Fibroblast of skin of back (primary cell): ENCODE measurements around the gene DLST.

Source experiments
- DNase-seq: peaks from one replicate; pipeline ENCODE4 v3.0.0-alpha.2; 2013

The DLST gene

DNA sequence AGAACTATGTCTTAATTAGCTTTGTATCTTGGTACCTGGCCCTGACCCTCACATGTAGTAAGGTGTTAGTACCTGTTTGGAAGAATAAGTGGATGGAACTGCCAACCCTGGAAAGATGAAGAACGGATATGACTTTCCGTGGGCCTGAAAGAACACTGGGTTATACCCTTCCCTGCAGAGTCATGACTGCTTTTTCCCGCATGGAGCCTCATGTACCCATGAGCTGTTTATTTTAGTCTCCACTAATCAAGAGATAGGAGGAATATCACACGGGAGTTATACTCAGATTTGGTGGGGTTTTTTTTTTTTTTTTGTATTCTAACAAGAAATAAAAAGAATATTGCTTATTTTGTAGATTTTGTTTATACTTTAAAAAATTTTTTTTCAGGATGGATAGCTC, 15.9 kb downstream of the DLST start:
- DNase-seq = no peak

DNA sequence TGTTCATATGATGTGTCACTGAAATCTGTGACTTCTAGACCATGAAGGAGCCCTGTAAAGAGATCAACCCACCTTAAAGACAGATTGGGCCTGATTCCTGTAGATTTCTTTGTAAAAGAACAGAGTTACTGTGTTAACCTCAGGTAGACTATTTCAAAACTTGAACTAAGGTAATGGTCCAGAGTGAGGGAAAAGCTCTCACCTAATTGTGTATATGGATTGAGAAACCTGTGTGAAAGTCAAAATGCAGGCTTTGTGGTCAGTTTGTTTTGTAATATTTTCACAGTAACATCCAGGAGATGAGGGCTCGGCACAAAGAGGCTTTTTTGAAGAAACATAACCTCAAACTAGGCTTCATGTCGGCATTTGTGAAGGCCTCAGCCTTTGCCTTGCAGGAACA, 16.4 kb downstream of the DLST start:
- DNase-seq = no peak

DNA sequence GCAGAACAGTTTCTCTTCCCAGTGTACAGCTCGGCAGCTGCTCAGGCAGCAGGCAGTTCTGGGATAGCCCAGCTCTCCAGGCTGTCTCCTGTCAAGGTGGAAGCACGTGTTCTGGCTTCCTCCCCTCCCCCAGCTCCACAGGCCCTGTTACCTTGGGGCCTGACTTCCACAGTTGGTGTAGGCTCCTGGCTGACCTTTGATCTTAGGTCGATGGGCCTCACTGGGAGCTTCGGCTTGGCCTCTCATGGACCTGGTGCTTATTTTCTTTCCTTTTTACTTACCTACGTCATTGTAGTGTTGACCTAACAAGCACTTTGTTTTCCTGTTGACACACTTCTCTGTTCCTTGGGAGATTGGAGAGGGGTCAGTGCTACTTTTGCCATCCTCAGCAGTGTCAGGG, 17.0 kb downstream of the DLST start:
- DNase-seq = no peak

DNA sequence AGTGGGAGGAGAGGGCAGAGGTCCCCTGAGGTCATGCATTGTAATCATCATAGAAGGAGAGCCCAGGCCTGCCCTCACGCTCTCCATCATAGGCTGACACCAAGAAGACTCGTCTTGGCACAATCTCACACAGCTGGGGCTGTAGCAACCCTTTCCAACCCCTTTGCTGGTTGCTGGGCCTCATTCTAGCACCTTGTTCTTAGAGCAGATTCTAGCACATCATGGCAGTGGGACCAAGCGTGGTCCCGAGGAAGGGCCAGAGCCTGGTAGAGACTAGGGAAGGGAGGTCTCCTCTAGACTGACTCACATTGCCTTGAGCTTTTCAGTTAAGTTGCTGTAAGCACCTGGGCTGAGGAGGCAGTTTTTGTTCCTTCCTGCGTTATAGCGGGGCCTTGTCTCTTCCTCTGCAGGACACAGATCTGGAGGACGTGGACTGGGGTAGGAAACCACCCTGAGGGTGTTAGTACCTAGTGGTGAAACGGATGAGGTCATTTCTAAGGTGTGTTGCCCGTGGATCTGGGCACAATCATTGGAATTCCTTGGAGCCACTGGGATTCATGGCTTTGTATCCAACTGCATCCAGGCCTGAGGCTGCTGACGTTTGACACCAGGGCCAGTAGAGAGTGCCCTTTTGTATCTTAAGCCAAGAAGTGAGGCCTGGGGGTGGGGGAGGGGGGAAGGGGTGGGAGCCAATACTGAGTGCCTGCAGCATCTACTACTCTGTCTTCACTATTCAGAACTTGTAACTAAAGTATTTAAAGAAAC, 21.4 kb downstream of the DLST start:
- DNase-seq = no peak

DNA sequence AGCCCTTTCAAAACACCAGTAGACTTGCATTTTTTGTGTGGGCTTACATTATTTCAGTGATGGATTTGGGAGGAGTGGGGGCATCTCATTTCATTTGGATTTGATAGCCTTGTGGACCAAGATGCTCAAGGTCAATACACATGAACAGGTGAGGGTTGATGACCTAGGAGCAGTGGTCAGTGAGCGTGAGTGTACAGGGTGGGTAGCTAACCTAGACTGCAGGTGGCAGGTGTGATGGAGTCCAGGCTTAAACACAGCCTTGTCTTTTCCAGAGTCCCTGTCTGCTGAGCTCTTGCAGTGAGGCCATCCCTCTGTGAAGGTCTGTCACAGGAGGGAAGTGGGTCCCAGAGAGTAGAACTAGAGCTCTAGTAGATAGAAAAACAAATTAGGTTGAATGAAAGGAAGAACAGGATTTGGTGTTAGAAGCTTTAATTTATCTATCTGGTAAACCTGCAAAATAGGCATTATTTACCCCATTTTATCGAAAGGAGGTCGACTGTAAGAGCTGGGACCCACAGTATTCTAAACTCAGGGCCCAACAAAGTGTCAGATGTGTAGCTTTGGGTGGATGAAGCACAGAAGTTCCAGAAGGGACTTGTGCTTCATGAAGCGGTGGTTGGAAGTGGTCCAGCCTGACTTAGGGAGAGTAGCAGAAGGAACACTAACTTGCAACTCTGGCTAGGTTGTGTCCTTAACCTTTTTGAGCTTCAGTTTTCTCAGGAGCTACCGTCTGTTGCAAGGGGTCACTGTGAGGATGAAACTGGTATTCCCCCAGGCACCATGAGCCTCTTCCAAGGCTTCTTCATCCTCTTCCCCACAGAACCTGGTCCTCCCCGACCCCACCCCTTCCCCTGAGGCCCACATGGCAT, 23.2 kb downstream of the DLST start:
- DNase-seq = no peak

DNA sequence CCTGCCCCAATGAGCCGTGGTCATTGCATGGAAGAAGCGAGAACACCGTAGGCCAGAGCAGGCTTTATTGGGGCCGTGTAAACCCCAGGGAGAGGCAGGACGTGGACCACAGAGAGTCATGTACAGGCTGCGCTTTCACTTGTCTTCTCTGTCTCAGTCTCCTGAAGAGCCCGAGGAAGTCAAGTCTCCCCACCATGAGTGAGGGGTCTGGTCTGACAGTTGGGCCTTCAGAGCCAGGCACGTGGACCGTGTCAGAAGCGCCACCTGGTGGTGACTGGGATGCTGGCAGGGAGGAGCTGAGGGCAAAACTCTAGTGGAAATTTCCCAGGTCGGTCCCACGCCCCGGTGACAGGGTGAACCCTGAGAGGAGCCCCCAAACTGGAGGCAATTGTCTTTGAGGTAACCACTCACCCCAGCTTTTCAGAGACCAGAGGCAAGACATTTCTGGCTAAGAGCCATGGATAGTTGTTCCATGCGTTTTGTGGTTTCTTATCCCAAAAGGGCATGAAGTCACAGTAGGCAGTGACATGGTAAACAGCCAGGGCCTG, 24.0 kb downstream of the DLST start:
- DNase-seq = peak; percentile 47

DNA sequence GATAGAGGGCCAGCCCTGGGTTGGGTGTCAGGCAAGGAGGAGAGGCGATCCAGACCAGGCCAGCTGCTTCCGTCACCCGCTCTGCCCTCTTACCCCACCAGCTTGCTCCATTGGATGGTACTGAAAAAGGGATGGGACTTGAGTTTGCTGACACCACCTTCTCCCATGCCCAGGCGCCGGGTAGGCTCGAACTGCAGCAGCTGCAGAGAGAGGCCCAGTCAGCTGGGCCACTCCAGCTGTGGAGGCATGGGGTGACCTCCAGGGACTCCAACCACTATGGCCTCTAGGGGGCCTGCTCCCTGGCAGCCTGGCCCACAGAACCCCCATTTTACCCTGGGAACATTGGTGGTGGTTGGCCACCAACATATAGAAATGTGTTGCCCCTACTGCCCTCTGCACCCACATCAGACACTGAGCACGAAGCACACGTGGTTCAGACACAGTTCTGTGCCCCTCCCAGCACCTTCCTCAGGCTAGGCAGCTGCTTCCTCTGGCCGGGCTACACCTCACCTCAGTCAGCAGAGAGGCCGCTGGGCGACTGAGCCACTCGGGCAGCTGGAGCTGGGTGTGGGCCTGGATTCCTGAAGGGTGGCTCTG, 25.3 kb downstream of the DLST start:
- DNase-seq = no peak

DNA sequence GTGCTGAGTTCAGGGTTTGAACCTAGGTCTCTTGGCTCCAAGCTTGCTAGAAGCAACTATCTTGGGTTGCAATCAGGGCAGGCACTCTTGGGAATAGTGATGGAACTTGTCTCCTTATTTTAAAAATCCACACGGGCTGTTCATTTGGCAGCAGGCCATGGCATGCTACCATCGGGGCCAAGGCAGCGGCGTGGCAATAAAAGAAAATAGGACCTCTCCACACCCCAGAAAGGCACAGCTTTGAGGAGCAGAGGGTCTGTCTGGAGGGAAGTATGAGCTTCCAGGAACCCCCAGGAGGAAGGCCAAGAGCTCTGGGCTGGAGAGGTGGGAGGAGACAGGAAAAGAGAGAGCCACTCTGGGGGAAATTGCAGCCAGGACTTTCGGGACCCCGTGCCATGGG, 26.0 kb downstream of the DLST start:
- no peak for DNase-seq

DNA sequence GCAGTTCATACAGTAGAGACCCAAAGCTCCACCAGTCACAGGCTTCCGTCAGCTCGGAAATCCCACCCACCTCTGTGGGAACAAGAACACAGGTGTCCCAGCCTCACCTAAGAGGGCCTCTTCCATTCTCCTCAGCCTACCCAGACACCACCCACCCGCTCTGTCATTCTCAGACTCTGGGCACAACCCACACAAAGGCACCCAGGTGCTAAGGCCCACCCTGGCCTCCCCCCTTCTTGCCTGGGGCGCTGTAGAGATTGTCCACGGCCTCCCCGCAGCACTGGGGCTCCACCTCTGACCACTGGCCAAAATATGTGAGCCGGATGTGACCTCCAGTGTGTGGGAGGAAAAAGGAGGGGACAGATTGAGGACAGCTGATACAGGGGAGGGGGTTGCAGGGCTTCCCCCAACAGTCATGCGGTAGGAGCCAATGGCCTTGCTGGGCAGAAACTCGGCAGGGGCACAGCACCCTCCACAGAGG, 27.2 kb downstream of the DLST start:
- no peak for DNase-seq

DNA sequence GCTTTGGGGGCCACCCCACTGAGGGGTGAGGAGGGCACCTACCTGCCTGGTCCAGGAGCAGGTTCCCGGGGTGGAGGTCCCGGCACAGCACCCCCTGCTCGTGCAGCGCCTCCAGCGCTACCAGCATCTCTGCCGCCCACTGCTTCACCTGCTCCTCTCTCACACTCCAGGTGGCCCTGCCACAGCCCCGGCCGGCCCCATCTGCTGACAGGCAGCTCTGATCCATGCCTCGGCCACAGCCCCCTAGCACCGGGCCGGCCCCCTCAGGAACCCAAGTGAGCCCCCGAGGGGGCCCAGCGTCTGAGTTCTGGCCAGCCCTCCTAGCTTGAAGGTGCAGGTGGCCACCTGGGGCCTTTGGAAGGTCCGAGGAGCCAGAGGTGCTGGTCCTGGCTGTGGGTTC, 27.8 kb downstream of the DLST start:
- DNase-seq = no peak

DNA sequence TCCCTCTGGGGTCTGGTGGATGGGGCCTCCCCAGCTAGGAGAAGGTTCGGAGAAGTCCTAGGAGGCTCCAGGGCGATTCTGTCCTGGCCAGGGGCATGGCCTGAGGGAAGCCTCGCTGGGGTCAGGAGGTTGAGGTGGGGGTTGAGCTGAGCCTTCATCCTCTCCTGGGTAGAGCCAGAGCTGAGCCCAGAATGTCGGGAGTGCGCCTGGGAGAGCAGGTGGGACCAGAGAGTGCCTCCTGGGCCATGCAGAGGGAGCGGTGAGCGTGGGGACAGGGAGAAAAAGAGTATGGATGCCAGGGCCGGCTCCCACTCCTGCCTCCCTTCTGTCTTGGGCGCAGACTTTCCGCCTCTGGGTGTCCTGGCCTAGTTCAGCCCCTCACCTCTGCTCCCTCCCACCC, 28.2 kb downstream of the DLST start:
- no peak for DNase-seq

DNA sequence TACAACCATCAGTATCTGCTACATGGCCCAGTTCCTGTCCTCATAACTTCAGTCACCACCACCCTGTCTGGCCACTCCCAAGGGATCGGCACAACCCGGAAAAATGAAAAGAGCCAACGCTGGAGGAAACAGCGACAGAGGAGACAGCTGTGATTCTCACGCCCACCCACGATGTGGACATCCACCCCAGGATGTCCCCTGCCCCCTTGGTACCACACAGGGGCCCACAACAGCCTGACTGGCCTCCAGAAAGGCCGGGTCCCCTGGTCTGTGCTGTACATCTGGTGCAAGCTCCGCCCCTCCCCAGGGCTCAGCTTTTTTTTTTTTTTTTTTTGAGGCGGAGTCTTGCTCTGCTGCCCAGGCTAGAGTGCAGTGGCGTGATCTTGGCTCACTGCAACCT, 28.8 kb downstream of the DLST start:
- DNase-seq = no peak

DNA sequence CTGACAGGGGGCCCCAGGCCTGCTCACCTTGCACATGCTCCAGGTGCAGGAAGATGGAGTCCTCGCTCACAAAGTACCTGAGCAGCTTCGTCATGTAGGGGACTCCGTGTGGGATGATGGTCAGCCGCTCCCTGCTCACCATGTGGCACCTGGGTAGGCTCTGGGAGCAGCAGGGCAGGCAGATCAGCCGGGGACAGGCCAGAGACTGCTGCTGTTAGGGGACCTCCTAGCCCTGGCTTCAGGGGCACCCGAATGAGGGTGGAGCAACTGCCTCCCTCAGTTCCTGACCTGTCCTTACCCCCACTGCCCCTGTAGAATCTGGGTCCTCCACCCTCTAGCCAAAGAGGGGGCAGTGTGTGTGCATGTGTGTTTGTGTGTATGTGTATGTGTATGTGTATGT, 29.5 kb downstream of the DLST start:
- DNase-seq = no peak

DNA sequence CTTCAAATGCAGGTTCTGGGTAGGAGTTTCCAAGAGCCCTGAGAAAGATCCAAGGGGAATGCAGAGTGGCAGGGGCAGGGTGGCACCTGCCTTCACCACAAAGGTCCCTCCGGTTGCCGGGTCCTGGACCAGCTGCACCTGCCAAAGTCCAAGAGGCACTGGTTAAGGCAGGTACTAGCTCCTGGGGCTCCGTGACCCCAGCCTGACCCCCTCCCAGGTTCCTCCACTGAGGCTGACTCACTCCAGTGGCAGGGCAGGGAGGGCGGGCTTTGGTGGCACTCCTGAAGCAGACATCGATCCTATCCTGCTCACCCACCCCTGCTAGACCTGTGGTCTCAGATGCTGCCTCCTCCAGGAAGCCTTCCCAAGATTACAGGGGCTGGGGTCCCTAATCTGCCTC, 30.0 kb downstream of the DLST start:
- DNase-seq = no peak

DNA sequence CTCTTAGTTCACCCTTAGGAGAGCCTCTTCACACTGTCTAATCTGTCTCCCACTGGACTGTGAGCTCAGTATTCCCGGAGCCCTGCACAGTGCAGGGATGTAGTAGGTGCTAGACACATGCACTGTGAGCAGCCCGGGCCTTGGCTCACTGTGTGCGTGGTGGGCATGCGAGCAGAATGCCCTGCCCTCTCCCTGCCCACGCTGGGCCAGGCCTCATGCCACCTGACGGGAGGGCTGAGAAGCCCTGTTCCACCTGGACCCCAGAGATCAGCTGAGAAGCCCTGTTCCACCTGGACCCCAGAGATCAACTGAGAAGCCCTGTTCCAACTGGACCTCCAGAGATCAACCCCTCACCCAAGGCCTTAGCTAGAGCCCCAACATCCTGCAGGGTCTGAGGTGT, 30.4 kb downstream of the DLST start:
- DNase-seq = no peak

DNA sequence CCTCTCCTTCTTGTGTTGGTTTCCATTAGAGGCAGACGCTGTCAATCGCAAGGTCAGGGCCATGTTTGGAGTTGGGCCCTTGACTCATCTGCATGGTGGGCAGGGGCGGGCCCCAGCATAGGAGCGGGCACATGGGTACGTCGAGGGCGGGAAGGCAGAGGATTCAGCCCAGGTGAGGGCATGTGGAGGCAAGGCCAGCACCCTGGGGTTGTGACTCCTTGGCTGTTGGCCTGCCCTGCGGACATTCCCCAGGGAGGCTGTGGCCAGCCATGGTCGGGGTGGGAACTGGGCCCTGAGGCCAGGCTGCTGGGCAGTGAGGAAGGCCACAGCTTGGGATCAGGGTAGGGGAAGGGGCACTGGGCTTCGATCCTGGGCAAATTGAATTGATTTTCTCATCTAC, 31.1 kb downstream of the DLST start:
- no peak for DNase-seq

DNA sequence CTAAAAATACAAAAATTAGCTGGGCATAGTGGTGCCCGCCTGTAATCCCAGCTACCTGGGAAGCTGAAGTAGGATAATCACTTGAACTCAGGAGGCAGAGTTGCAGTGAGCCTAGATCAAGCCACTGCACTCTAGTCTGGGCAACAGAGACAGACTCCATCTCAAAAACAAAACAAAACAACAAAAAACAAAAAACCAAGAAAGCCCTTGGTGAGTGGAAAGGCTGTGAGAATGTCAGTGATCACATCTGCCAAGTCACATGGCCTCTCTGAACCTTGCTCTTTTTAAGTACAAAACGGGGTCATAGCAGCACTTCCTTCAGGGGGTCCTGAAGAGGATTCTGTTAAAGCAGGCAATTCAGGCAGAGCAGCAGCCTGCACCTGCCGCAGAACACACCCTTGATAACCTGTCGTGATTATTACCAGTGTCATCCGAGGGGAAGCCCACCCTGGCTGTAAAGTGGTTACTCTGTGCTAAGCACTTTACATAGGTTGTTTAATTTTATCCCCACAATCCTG, 31.7 kb downstream of the DLST start:
- no peak for DNase-seq

DNA sequence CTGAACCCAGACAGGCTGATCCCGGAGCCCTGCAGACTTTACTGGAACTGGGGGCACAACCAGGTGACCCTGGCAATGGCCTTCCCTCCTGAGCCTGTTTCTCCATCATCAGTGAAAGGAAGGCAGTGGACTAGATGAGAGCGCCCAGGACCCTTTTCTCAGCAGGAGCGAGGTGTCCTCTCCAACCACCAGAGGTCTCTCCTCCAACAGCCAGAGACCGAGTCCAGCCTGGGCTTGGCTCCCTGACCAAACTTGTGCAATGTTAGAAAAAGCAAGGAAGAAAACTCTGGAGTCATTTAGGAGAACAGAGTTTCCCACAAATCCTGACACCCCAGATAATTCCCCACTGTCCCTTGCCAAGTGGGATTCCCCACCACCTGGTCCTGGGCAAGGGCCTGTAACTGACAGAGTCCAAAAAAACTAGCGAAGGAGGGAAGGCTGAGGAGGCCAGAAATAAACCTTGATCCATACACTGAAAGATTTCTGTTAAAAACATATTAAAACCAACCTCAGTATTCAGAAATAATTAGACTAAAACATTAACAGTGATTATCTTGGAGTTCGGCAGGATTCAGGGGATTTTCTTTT, 32.4 kb downstream of the DLST start:
- peak; percentile 68 for DNase-seq

DNA sequence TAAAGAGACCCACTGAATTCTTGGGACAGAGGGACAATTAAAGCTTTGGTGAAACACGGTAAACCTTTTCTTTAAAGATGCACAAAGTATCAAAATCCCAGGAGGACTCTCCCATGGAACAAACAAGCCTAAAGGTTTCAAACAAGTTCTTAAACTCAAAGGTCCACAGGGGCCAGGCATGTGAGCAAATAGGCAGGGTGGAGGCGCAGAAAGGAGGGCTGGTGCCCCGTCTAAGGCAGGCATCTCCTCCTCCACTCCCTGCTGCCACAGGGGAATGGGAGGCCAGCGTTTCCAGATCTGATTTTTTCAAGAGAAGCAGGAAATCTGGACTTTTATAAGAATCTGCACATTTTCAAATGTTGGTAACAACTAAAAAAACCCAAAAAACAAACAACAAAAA, 33.7 kb downstream of the DLST start:
- no peak for DNase-seq

DNA sequence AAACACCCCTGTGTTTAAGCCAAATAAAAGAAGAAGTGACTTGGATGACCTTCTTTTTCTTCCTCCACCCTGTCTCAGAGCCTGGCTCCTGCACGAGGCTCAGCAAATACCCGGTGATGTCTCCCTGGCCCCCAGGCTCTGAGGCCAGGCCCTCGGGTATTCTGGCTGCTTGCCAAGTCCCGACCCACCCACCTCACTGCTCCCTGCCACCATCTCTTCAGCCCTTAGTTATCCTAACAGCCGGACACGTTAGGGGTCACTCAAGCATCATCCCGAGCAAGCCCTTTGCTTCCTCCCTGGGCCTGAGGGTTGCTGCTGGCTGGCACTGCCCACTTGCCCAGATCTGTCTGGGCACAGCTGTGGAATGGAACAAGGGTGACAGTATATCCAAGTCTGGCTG, 34.1 kb downstream of the DLST start:
- no peak for DNase-seq

DNA sequence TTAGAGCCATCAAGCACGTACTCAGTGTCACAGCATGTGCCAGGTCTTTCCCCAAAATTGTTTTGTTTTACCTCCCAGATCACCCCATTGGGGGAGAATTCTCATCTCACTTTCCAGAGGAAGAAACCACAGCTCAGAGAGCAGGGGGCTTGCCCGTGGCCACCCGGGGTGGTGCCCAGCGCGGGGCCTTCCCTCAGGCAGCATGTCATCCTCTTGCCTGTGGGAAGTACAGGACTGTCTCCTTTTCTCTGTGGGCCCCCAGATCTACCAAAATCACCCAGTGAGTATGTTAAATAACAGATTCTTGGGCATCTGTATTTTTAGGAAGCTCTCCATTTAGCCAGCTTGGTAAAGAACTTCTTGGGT, 35.4 kb downstream of the DLST start:
- no peak for DNase-seq

DNA sequence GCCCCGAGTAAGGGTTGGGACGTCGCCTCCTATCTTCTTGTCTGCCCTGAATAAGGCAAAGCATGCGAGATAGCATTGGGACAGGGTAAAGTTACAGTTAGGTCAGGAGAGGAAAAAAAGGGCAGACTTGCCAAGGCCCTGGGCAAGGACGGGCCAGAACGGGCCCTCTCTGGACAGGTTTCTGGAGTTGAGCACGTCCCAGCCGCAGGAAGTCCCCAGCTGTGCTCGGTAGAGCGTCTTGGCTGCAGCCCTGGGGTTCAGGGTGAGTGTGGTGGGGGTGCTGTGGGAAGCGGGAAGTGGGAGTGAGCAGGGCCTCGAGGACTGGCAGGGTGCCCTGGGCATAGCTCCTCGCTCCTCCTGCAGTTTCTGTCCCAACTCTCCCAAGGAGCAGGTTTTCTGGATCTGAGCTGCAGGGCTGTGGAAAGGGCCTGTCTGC, 35.9 kb downstream of the DLST start:
- no peak for DNase-seq

DNA sequence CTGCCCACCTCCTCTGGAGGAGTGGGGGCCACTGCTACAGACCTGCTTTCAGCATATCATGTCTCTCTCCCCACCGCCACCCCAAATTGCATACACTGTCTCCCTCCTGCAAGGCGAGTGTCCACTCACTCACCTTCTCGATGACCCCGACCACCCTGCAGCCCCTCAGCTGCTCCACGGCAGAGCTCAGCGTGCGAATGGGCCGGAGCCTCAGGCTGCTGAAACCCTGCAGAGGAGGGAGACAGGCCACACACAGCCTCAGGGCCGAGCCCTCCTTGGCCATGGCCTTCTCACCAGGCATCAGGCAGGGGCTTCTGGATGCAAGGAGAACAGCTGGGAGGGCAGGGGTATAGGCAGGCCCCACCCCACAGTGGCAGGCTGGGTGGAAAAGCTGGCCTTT, 36.7 kb downstream of the DLST start:
- DNase-seq = no peak
